Ishikawa (cell line): ENCODE measurements around the gene VPS39.

Experiments
- CEBPB ChIP-seq: IDR thresholded peaks from 2 replicates; pipeline ENCODE4 v1.6.1; 2012
- EGR1 ChIP-seq: IDR thresholded peaks from 2 replicates; pipeline ENCODE4 v1.6.1; 2012
- EP300 ChIP-seq: IDR thresholded peaks from 2 replicates; pipeline ENCODE4 v1.6.1; 2012; ENCODE audit warnings: borderline replicate concordance
- FOXM1 ChIP-seq: IDR thresholded peaks from 2 replicates; pipeline ENCODE4 v1.6.1; 2012; ENCODE audit warnings: low read depth, borderline replicate concordance
- NFIC ChIP-seq: IDR thresholded peaks from 2 replicates; pipeline ENCODE4 v1.6.1; 2012
- RAD21 ChIP-seq: IDR thresholded peaks from 2 replicates; pipeline ENCODE4 v1.6.1; 2012; ENCODE audit warnings: low read depth
- TAF1 ChIP-seq: IDR thresholded peaks from 2 replicates; pipeline ENCODE4 v1.6.1; 2012; ENCODE audit warnings: low read depth, mild to moderate bottlenecking
- TCF12 ChIP-seq: IDR thresholded peaks from 2 replicates; pipeline ENCODE4 v1.6.1; 2012; ENCODE audit warnings: low read depth
- TF ChIP-seq, protein P1 (sequence below): IDR thresholded peaks from 2 replicates; pipeline ENCODE4 v1.6.1; 2012
- TF ChIP-seq, protein P2 (sequence below): IDR thresholded peaks from 2 replicates; pipeline ENCODE4 v1.6.1; 2012; ENCODE audit warnings: low read depth, mild to moderate bottlenecking

DNA sequence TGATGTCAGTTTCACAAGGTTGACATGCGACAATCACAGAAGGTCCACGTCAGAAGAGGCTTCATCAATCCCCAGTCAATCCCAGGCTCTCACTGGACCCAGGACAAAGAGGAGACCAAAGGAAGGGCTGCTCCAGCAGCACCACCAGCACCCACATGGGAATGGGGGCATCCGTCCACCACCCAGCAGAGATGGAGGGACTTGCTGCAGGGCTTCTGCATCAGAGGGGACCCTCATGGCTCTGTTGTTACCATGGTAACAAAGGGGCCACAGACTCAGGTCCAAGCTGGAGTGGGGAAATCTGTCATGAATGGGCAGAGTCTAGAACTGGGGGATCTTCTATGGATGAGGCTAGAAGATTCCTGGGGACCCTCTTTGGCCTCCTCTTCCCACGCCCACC lies 64.7 kb downstream of the VPS39 start:
- no peak for TF ChIP-seq CEBPB
- TF ChIP-seq, protein P1, sequence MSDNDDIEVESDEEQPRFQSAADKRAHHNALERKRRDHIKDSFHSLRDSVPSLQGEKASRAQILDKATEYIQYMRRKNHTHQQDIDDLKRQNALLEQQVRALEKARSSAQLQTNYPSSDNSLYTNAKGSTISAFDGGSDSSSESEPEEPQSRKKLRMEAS = no peak
- no peak for TF ChIP-seq TCF12
- no peak for TF ChIP-seq TAF1
- TF ChIP-seq NFIC = no peak
- TF ChIP-seq EP300 = no peak
- no peak for TF ChIP-seq FOXM1
- TF ChIP-seq RAD21 = no peak
- TF ChIP-seq, protein P2, sequence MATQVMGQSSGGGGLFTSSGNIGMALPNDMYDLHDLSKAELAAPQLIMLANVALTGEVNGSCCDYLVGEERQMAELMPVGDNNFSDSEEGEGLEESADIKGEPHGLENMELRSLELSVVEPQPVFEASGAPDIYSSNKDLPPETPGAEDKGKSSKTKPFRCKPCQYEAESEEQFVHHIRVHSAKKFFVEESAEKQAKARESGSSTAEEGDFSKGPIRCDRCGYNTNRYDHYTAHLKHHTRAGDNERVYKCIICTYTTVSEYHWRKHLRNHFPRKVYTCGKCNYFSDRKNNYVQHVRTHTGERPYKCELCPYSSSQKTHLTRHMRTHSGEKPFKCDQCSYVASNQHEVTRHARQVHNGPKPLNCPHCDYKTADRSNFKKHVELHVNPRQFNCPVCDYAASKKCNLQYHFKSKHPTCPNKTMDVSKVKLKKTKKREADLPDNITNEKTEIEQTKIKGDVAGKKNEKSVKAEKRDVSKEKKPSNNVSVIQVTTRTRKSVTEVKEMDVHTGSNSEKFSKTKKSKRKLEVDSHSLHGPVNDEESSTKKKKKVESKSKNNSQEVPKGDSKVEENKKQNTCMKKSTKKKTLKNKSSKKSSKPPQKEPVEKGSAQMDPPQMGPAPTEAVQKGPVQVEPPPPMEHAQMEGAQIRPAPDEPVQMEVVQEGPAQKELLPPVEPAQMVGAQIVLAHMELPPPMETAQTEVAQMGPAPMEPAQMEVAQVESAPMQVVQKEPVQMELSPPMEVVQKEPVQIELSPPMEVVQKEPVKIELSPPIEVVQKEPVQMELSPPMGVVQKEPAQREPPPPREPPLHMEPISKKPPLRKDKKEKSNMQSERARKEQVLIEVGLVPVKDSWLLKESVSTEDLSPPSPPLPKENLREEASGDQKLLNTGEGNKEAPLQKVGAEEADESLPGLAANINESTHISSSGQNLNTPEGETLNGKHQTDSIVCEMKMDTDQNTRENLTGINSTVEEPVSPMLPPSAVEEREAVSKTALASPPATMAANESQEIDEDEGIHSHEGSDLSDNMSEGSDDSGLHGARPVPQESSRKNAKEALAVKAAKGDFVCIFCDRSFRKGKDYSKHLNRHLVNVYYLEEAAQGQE = no peak
- no peak for TF ChIP-seq EGR1
